ENCODE data around the gene NPHP1. TPM values are rescaled to one million over a fixed set of nuclear protein-coding genes. Genes with fewer than 3 reads are reported as not detected.
A peak's percentile ranks its signal among the peaks of the same experiment; 100 is the strongest.

NPHP1 gene
- total RNA-seq, 2 donors from 2014 or later: 5.2 to 9.7 TPM

DNA sequence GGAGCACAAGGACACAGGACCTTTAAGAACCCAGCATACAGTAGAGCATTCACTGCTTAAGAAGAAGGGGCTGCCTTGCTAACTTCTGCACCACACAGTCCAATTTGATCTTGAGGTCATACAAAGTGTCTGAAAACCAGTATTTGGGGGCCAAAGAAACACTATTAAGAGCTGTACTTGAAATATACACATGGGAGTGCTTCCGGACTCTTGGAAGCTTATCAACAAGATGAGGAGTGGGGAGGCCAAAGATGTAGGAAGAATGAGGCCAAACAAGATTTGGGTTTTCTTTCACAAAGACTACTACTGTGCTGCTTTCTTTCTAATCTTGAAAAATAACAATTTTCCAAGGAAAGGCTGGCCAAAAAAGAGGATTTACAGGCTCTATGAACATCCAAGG, 64.4 kb downstream of the NPHP1 start:
- 82% methylated on average over 1 of the region's 1 CpG for WGBS
- DNase-seq (ENCODE audit: low spot score): no peak
- intact Hi-C loops (cut with DNase I): no loop called here
- Histone ChIP-seq H3K9me3 (no peaks in the 10 kb centered on the region), H3K27me3 (replicated peaks; ENCODE audit: insufficient read depth) (no peaks in the 10 kb centered on the region), H3K27ac (no peak overlapping the region), H3K4me3 (no peak overlapping the region), H3K36me3 (no peaks in the 10 kb centered on the region), H3K4me1 (replicated peaks) (no peaks in the 10 kb centered on the region)
- no peak for TF ChIP-seq POLR2AphosphoS5 (IDR thresholded peaks at IDR 0.05)
- TF ChIP-seq, protein P1, sequence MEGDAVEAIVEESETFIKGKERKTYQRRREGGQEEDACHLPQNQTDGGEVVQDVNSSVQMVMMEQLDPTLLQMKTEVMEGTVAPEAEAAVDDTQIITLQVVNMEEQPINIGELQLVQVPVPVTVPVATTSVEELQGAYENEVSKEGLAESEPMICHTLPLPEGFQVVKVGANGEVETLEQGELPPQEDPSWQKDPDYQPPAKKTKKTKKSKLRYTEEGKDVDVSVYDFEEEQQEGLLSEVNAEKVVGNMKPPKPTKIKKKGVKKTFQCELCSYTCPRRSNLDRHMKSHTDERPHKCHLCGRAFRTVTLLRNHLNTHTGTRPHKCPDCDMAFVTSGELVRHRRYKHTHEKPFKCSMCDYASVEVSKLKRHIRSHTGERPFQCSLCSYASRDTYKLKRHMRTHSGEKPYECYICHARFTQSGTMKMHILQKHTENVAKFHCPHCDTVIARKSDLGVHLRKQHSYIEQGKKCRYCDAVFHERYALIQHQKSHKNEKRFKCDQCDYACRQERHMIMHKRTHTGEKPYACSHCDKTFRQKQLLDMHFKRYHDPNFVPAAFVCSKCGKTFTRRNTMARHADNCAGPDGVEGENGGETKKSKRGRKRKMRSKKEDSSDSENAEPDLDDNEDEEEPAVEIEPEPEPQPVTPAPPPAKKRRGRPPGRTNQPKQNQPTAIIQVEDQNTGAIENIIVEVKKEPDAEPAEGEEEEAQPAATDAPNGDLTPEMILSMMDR (IDR thresholded peaks at IDR 0.05): no peak
- no peak for TF ChIP-seq POLR2A (IDR thresholded peaks at IDR 0.05)

DNA sequence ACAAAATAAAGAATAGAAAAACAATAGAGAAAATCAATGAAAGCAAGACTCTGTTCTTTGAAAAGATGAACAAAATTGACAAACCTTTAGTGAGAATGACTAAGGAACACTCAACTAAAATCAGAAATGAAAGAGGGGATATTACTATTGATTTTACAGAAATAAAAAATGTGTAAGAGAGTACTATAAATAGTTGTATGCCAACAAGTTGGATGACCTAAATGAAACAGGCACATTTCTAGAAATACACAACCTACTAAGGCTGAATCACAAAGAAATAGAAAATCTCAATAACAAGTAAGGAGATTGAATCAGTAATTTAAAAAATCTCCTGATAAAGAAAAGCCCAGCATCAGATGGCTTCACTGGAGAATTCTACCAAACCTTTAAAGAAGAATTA, 70.8 kb downstream of the NPHP1 start:
- intact Hi-C loops (cut with DNase I): no loop called here
- no peak overlapping the region for H3K4me3 ChIP-seq

DNA sequence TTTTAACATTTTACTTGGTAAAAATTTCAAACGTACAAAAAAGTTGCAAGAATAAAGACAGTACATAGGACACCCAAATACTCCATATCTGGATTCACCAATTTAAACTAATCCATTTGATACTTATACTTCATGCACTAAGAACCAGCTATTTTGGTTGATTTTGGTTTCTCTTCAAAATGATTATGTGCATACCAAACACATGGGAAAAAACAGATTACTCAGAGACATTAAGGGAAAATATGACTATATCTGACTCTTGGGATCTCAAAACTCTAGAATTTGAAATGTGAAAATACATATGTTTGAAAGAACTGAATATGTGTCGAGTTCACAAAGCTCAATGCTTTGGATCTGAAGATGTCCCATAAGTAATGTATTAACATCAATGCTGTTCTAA, 73.6 kb downstream of the NPHP1 start:
- H3K36me3 ChIP-seq: no peaks in the 10 kb centered on the region
- no peak overlapping the region for H3K4me3 ChIP-seq
- WGBS: 83% methylated on average over 2 of the region's 2 CpGs
- no peaks in the 10 kb centered on the region for H3K9me3 ChIP-seq
- DNase-seq (ENCODE audit: low spot score): no peak
- TF ChIP-seq POLR2AphosphoS5 (IDR thresholded peaks at IDR 0.05) (no peak), POLR2A (IDR thresholded peaks at IDR 0.05) (no peak)
- TF ChIP-seq, protein P1 (IDR thresholded peaks at IDR 0.05): no peak
- H3K27me3 ChIP-seq (replicated peaks; ENCODE audit: insufficient read depth): no peaks in the 10 kb centered on the region
- intact Hi-C loops (cut with DNase I): no loop called here
- no peaks in the 10 kb centered on the region for H3K4me1 ChIP-seq (replicated peaks)
- H3K27ac ChIP-seq: no peak overlapping the region

More for the DNA sequence above, 70.8 kb downstream of the NPHP1 start:
- H3K4me1 ChIP-seq (replicated peaks): no peaks in the 10 kb centered on the region
- no peak for DNase-seq (ENCODE audit: low spot score)
- no peak overlapping the region for H3K27ac ChIP-seq
- H3K36me3 ChIP-seq: no peaks in the 10 kb centered on the region
- no peaks in the 10 kb centered on the region for H3K27me3 ChIP-seq (replicated peaks; ENCODE audit: insufficient read depth)
- TF ChIP-seq, protein P1 (IDR thresholded peaks at IDR 0.05): no peak
- no peaks in the 10 kb centered on the region for H3K9me3 ChIP-seq

DNA sequence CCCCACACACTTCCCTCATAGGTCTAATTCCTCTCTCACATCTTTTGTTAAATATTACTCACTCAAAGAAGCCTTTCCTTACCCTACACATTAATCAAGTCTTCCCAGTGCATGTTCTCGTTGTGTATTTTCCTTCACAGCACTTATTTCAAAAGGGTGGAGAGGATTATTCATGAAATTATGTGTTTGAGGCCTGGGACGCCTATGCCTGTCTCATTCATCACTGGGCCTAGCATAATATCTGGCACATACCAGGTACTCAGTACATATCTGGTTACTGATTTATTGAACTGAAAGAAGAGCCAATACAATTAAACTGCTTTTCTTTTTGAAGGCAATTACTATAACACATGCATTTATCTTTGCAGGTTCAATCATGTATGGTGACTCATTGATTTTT, 74.1 kb downstream of the NPHP1 start:
- no peak for DNase-seq (ENCODE audit: low spot score)
- intact Hi-C loops (cut with DNase I): no loop called here
- 57% methylated on average over 2 of the region's 2 CpGs for WGBS
- TF ChIP-seq POLR2A (IDR thresholded peaks at IDR 0.05): no peak
- TF ChIP-seq POLR2AphosphoS5 (IDR thresholded peaks at IDR 0.05): no peak
- TF ChIP-seq, protein P1 (IDR thresholded peaks at IDR 0.05): no peak
- H3K27me3 ChIP-seq (replicated peaks; ENCODE audit: insufficient read depth): no peaks in the 10 kb centered on the region
- H3K9me3 ChIP-seq: no peaks in the 10 kb centered on the region
- no peak overlapping the region for H3K4me3 ChIP-seq
- no peaks in the 10 kb centered on the region for H3K4me1 ChIP-seq (replicated peaks)
- H3K36me3 ChIP-seq: no peaks in the 10 kb centered on the region
- H3K27ac ChIP-seq: peak overlapping the region in 1 of 2 donors; percentile 22

DNA sequence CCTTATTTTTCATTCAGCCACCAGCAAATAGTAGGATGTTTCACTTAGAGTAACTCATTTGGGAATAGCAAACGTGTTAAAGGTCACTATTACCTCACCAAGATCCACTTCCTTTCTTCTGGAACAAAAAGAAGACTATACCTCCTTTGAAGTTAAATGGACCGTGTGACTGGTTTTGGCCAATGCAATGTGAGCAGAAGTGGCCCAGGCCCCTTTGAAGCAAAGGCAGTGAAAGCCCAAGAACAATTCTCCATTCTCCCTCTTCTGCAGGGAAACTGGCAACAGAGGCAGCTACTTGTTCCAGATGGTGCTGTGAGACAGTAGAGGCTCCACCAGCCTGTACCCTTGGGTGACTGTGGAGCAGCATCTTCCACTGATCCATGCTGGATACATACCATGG, 77.9 kb downstream of the NPHP1 start:
- TF ChIP-seq, protein P1 (IDR thresholded peaks at IDR 0.05): no peak
- TF ChIP-seq POLR2A (IDR thresholded peaks at IDR 0.05) (no peak), POLR2AphosphoS5 (IDR thresholded peaks at IDR 0.05) (no peak)
- DNase-seq (ENCODE audit: low spot score): no peak
- Histone ChIP-seq H3K4me3 (no peak overlapping the region), H3K27me3 (replicated peaks; ENCODE audit: insufficient read depth) (no peaks in the 10 kb centered on the region), H3K9me3 (no peaks in the 10 kb centered on the region), H3K36me3 (no peaks in the 10 kb centered on the region), H3K4me1 (replicated peaks) (no peaks in the 10 kb centered on the region), H3K27ac (no peak overlapping the region)
- WGBS: 75% methylated on average over 2 of the region's 2 CpGs
- intact Hi-C loops (cut with DNase I): no loop called here

Measured in prostate gland (tissue), 2 donors.